B cell (primary cell): ENCODE results near the gene LXN.

Source experiments
- EZH2 ChIP-seq: IDR thresholded peaks from 2 replicates; pipeline ENCODE4 v1.6.1; 2012; ENCODE audit warnings: borderline replicate concordance, low read depth, mild to moderate bottlenecking, moderate library complexity, low read length; ENCODE audit not compliant: insufficient read depth, poor library complexity, severe bottlenecking
- TF ChIP-seq, protein P1 (sequence below): fragments of 200-600 bp; IDR thresholded peaks from one replicate; pipeline ENCODE4 v1.8.0; 2022; ENCODE audit warnings: antibody characterized with exemption, mild to moderate bottlenecking

DNA sequence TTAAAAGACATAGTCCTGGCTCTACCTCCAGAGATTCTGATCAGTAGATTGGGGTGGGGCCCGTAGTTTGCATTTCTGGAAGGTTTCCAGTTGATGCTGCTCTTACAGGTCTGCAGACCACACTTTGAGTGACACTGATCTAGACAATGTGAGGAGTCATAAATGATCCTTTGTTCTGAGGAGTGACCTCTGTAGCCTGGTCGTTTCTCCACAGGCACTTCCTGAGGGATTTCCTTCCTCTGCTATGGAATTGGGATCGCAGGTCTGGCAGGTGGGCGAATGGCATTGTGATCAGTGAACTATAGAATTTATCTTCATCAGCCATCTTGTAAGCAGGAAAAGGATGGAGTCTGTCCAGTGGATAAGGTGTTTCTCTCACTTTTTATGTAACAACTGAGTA lies 22.7 kb downstream of the LXN start:
- TF ChIP-seq, protein P1, sequence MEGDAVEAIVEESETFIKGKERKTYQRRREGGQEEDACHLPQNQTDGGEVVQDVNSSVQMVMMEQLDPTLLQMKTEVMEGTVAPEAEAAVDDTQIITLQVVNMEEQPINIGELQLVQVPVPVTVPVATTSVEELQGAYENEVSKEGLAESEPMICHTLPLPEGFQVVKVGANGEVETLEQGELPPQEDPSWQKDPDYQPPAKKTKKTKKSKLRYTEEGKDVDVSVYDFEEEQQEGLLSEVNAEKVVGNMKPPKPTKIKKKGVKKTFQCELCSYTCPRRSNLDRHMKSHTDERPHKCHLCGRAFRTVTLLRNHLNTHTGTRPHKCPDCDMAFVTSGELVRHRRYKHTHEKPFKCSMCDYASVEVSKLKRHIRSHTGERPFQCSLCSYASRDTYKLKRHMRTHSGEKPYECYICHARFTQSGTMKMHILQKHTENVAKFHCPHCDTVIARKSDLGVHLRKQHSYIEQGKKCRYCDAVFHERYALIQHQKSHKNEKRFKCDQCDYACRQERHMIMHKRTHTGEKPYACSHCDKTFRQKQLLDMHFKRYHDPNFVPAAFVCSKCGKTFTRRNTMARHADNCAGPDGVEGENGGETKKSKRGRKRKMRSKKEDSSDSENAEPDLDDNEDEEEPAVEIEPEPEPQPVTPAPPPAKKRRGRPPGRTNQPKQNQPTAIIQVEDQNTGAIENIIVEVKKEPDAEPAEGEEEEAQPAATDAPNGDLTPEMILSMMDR, result no peak
- TF ChIP-seq EZH2, result no peak
